ENCODE results near the gene ADGRL3. TPM values are rescaled to one million over a fixed set of nuclear protein-coding genes. Genes with fewer than 3 reads are reported as not detected.

The ADGRL3 gene
- total RNA-seq, 1 donor, result under 0.01 TPM

DNA sequence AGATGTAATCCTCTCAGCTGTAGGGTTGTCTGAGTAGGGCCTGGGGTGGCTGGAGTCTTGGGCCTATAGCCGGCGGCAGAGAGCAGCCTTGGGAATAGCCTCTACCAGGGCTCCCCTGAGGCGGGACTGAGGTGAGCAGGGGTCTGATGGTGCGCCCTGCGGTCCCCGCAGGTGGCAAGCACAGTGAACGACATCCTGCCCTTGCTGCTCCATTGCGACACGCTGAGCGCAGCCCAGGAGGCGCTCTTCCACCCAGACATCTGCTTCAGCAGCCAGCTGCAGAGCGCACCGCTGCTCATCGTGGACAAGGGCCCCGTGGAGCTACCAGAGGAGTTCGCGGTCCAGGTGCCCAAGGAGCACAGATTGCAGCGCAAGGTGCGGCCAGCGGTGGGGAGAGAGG lies 317.0 kb downstream of the ADGRL3 start:
- TF ChIP-seq, protein P1, sequence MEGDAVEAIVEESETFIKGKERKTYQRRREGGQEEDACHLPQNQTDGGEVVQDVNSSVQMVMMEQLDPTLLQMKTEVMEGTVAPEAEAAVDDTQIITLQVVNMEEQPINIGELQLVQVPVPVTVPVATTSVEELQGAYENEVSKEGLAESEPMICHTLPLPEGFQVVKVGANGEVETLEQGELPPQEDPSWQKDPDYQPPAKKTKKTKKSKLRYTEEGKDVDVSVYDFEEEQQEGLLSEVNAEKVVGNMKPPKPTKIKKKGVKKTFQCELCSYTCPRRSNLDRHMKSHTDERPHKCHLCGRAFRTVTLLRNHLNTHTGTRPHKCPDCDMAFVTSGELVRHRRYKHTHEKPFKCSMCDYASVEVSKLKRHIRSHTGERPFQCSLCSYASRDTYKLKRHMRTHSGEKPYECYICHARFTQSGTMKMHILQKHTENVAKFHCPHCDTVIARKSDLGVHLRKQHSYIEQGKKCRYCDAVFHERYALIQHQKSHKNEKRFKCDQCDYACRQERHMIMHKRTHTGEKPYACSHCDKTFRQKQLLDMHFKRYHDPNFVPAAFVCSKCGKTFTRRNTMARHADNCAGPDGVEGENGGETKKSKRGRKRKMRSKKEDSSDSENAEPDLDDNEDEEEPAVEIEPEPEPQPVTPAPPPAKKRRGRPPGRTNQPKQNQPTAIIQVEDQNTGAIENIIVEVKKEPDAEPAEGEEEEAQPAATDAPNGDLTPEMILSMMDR (IDR thresholded peaks at IDR 0.05; ENCODE audit: insufficient read depth, low read length), result no peak
- no peak for DNase-seq (ENCODE audit: low read depth)
- H3K4me3 ChIP-seq (ENCODE audit: low read depth, low read length), result no peak overlapping the region

- DNase-seq (ENCODE audit: low read depth), result no peak
- TF ChIP-seq, protein P1 (IDR thresholded peaks at IDR 0.05; ENCODE audit: insufficient read depth, low read length), result no peak
Observed at GRCh38 chr4:61520166-61520565, 320.0 kb downstream of the ADGRL3 start.

GRCh38 chr4:61520681-61521160 lies 320.6 kb downstream of the ADGRL3 start:
- TF ChIP-seq, protein P1 (IDR thresholded peaks at IDR 0.05; ENCODE audit: insufficient read depth, low read length), result no peak
- H3K4me3 ChIP-seq (ENCODE audit: low read depth, low read length), result no peak overlapping the region
- DNase-seq (ENCODE audit: low read depth), result no peak

More at GRCh38 chr4:61520166-61520565, 320.0 kb downstream of the ADGRL3 start:
- H3K4me3 ChIP-seq (ENCODE audit: low read depth, low read length), result no peak overlapping the region

GRCh38 chr4:61521451-61521850 lies 321.3 kb downstream of the ADGRL3 start:
- DNase-seq (ENCODE audit: low read depth), result no peak
- no peak overlapping the region for H3K4me3 ChIP-seq (ENCODE audit: low read depth, low read length)
- TF ChIP-seq, protein P1 (IDR thresholded peaks at IDR 0.05; ENCODE audit: insufficient read depth, low read length), result no peak

DNA sequence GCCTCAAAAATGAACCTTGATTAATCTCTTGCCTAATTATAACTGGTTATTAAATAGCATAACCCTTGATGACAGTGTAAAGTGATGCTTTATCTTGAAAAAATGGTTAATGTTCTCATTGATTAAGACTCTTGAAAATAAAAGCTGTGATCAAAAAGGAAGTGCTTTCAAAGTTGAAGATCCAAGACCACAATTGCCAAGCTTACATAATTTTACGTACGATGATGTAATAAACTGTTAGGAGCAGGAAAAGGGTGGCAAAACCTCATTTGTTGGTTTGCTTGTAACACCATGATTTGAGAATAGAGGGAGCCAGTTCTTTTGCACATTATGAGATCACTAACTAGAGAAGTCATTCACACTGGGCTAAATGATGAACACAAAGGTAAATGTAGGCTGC lies 322.2 kb downstream of the ADGRL3 start:
- DNase-seq (ENCODE audit: low read depth), result no peak
- no peak overlapping the region for H3K4me3 ChIP-seq (ENCODE audit: low read depth, low read length)
- TF ChIP-seq, protein P1 (IDR thresholded peaks at IDR 0.05; ENCODE audit: insufficient read depth, low read length), result no peak

DNA sequence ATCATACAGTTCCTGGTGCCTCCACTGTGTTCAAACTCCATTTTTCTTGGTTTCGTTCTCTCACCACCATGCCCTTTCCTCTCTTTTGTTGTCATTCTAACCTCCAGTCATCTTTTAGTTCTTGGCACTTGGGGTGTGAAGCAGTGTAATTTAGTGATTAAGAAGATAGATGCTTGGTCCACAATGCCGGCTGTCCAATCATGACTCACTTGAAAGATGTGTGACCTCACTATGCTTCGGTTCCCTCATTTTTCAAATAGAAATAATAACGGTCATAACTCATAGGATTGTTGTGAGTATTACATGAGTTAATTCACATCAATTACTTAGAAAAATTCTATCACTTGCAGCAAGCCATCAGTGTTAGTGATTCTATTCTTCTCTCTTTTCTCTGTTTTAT lies 327.8 kb downstream of the ADGRL3 start:
- TF ChIP-seq, protein P1 (IDR thresholded peaks at IDR 0.05; ENCODE audit: insufficient read depth, low read length), result no peak
- DNase-seq (ENCODE audit: low read depth), result no peak
- H3K4me3 ChIP-seq (ENCODE audit: low read depth, low read length), result no peak overlapping the region

- no peak overlapping the region for H3K4me3 ChIP-seq (ENCODE audit: low read depth, low read length)
- no peak for DNase-seq (ENCODE audit: low read depth)
- TF ChIP-seq, protein P1 (IDR thresholded peaks at IDR 0.05; ENCODE audit: insufficient read depth, low read length), result no peak
Observed at GRCh38 chr4:61528595-61528994, 328.5 kb downstream of the ADGRL3 start.
